Activated CD4-positive, alpha-beta T cell treated with anti-CD3 and anti-CD28 coated beads for 48 hours (primary cell): Measurements from ENCODE around the gene NT5C3B.
"Not testable (repeated sequence)": the region's sequence is repeated elsewhere in the genome, so short reads cannot be mapped to it uniquely, and the experiment has no call there.

Experiments
- DNase-seq: peaks from one replicate; pipeline ENCODE4 v3.0.0-alpha.2; 2020

NT5C3B gene

GRCh38 chr17:41781404-41782110 lies 54.5 kb downstream of the NT5C3B start:
- no peak for DNase-seq

- DNase-seq, result no peak
These were observed 56.1 kb downstream of the NT5C3B start for GRCh38 chr17:41779954-41780353.

GRCh38 chr17:41777574-41778188 lies 58.4 kb downstream of the NT5C3B start:
- no peak for DNase-seq

GRCh38 chr17:41777157-41777573 lies 58.9 kb downstream of the NT5C3B start:
- no peak for DNase-seq

- not testable (repeated sequence) for DNase-seq
These were observed 59.7 kb downstream of the NT5C3B start for GRCh38 chr17:41776262-41776900.

GRCh38 chr17:41775394-41776226 lies 60.4 kb downstream of the NT5C3B start:
- DNase-seq, result no peak
